PC-9 (cell line): ENCODE measurements around the gene LUC7L.

Source experiments
- EZH2 ChIP-seq: fragments of 200-600 bp; sonication (generic); IDR thresholded peaks from 2 replicates; pipeline ENCODE4 v1.8.0; 2017; ENCODE audit warnings: antibody characterized with exemption, low read depth
- TF ChIP-seq, protein P1 (sequence below): fragments of 200-600 bp; sonication (generic); conservative IDR thresholded peaks from 2 replicates; pipeline ENCODE4 v1.6.1; 2017; ENCODE audit warnings: mixed run types, antibody characterized with exemption, mild to moderate bottlenecking, moderate library complexity

DNA sequence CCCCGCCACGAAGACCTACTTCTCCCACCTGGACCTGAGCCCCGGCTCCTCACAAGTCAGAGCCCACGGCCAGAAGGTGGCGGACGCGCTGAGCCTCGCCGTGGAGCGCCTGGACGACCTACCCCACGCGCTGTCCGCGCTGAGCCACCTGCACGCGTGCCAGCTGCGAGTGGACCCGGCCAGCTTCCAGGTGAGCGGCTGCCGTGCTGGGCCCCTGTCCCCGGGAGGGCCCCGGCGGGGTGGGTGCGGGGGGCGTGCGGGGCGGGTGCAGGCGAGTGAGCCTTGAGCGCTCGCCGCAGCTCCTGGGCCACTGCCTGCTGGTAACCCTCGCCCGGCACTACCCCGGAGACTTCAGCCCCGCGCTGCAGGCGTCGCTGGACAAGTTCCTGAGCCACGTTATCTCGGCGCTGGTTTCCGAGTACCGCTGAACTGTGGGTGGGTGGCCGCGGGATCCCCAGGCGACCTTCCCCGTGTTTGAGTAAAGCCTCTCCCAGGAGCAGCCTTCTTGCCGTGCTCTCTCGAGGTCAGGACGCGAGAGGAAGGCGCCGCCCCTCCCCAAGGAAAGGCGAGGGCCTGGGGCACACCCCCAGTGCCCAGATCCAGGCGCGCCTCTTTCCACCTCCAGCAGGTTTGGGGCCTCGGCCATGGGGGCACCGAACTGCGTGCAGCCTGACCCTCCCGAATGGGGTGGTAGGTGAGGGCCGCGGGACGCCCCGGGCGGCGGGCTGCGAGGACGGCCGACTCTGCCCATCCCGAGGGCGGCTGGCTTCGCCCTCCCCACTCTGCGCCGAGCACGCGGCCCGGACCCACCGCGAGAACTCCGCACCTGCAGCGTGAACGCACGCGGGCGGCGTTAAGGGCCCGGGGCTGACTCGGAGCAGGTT is 48.3 kb downstream of the LUC7L start:
- TF ChIP-seq, protein P1, sequence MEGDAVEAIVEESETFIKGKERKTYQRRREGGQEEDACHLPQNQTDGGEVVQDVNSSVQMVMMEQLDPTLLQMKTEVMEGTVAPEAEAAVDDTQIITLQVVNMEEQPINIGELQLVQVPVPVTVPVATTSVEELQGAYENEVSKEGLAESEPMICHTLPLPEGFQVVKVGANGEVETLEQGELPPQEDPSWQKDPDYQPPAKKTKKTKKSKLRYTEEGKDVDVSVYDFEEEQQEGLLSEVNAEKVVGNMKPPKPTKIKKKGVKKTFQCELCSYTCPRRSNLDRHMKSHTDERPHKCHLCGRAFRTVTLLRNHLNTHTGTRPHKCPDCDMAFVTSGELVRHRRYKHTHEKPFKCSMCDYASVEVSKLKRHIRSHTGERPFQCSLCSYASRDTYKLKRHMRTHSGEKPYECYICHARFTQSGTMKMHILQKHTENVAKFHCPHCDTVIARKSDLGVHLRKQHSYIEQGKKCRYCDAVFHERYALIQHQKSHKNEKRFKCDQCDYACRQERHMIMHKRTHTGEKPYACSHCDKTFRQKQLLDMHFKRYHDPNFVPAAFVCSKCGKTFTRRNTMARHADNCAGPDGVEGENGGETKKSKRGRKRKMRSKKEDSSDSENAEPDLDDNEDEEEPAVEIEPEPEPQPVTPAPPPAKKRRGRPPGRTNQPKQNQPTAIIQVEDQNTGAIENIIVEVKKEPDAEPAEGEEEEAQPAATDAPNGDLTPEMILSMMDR = no peak
- no peak for TF ChIP-seq EZH2
